ENCODE results near the gene SLC39A5. TPM values are rescaled to one million over a fixed set of nuclear protein-coding genes. Genes with fewer than 3 reads are reported as not detected.
A peak's percentile ranks its signal among the peaks of the same experiment; 100 is the strongest.

SLC39A5 gene
- polyA plus RNA-seq, 2 donors = 0.09 to 0.29 TPM

DNA sequence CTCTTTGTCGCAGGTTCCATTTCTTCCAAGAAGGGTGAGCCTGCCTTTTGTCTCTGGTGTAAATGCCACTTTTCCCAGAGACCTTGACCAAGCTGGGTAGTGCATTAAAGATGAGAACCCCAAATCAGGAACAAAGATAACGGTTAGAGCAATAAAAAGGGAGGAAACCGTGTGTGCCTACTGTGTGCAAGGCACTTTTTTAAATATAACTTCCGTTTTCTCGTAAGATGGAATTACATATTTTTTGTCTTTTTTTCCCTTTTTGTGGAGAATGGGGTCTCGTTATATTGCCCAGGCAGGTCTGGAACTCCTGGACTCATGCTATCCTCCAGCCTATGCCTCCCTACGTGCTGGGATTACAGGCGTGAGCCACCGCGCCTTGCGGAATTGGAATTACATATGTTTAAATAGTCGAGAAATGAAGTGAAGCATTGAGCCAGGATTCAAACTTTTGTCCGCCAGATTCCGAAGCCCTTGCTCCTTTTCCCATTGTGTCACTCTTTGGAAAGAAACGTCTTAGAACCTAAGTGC lies 6.2 kb upstream of the SLC39A5 start:
- H3K4me3 ChIP-seq (ENCODE audit: low read depth in 1 of 2, low read length in 2 of 2) = peak overlapping the region; percentile 59 to 71
- H3K27me3 ChIP-seq (ENCODE audit: control insufficient read depth in 1 of 2, insufficient read depth in 2 of 2, low read length in 2 of 2) = no peaks in the 10 kb centered on the region
- no peaks in the 10 kb centered on the region for H3K9me3 ChIP-seq (ENCODE audit: control insufficient read depth in 2 of 2, insufficient read depth in 1 of 2, low read depth in 1 of 2, low read length in 1 of 2)
- peaks cover 0 to 3% of the 10 kb centered on the region in 2 donors for H3K4me1 ChIP-seq (ENCODE audit: control insufficient read depth in 2 of 2, insufficient read depth in 2 of 2, low read length in 1 of 2)
- WGBS, 2 donors = 19 to 24% methylated on average over 15 of the region's 15 CpGs
- H3K27ac ChIP-seq (ENCODE audit: low read depth in 2 of 2, low read length in 1 of 2) = peak overlapping the region; percentile 66 to 92
- H3K36me3 ChIP-seq (ENCODE audit: control insufficient read depth in 2 of 2, insufficient read depth in 2 of 2, low read length in 1 of 2) = peaks cover 0 to 5% of the 10 kb centered on the region in 2 donors

DNA sequence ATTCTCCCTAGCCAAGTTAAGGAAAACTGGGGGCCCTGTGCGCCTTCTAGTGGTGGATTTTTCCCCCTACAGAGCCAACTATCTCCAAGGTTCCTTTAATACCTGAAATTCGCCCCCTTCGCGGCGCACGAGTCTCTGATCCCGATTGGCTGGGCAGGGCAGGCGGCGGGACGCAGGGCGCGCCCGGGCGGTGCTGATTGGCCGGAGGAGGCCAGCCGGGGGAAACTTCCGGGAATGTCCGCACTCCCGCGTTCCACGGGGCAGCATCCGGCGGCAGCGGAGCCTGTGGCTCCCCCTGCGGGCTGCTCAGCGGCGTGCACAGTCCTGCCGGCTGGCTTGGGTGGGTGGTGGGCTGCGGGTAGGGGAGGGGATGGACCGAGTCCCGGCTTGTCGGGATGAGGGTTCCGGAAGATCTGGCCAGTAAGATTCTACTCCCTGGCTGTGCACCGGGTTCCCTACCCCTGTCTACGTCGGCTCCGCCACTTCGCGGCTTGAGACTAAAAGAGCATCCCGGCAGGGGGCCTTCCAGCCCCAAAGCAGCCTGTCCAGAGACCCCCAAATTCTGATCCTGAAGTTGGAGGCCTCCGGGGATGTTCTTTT lies 5.6 kb upstream of the SLC39A5 start, which contains the start of gene NABP2:
TSS of gene NABP2 (plus strand) at position 241 of the 600 bp plus-strand sequence. CDS start 515 bp downstream, outside the sequence.
- Histone ChIP-seq H3K4me3 (ENCODE audit: low read depth in 1 of 2, low read length in 2 of 2) (peak within 1 kb of the TSS; percentile 59 to 71), H3K27ac (ENCODE audit: low read depth in 2 of 2, low read length in 1 of 2) (peak within 1 kb of the TSS; percentile 66 to 92), H3K36me3 (ENCODE audit: control insufficient read depth in 2 of 2, insufficient read depth in 2 of 2, low read length in 1 of 2) (peaks cover 0 to 5% of the 10 kb centered on the region in 2 donors), H3K27me3 (ENCODE audit: control insufficient read depth in 1 of 2, insufficient read depth in 2 of 2, low read length in 2 of 2) (no peaks in the 10 kb centered on the region), H3K4me1 (ENCODE audit: control insufficient read depth in 2 of 2, insufficient read depth in 2 of 2, low read length in 1 of 2) (peaks cover 0 to 3% of the 10 kb centered on the region in 2 donors), H3K9me3 (ENCODE audit: control insufficient read depth in 2 of 2, insufficient read depth in 1 of 2, low read depth in 1 of 2, low read length in 1 of 2) (no peaks in the 10 kb centered on the region)
- WGBS, 2 donors = 1% methylated on average over 37 to 41 of the region's 41 CpGs

DNA sequence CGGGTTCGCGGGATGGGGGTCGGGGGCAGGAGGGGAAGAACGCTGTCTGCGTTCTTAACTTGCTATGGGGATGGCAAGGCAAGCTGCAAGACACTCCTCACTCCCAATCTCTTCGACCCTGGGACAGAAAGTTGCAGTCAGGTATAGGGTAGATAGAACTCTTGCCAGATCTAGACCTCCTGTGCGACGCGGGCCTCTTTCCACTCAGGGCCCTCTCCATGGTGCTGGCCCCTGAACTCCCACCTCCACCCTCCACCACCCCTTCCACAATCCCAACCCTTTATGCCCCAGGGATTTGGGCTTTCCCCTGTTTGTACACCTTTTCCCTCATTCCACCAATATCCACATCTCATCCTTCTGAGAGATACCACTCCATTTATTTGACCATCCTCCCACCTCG lies 4.9 kb upstream of the SLC39A5 start:
- Histone ChIP-seq H3K27me3 (ENCODE audit: control insufficient read depth in 1 of 2, insufficient read depth in 2 of 2, low read length in 2 of 2) (no peaks in the 10 kb centered on the region), H3K36me3 (ENCODE audit: control insufficient read depth in 2 of 2, insufficient read depth in 2 of 2, low read length in 1 of 2) (peaks cover 0 to 5% of the 10 kb centered on the region in 2 donors), H3K4me1 (ENCODE audit: control insufficient read depth in 2 of 2, insufficient read depth in 2 of 2, low read length in 1 of 2) (peaks cover 0 to 3% of the 10 kb centered on the region in 2 donors), H3K27ac (ENCODE audit: low read depth in 2 of 2, low read length in 1 of 2) (peak overlapping the region in 1 of 2 donors; percentile 66), H3K4me3 (ENCODE audit: low read depth in 1 of 2, low read length in 2 of 2) (peak overlapping the region; percentile 59 to 71), H3K9me3 (ENCODE audit: control insufficient read depth in 2 of 2, insufficient read depth in 1 of 2, low read depth in 1 of 2, low read length in 1 of 2) (no peaks in the 10 kb centered on the region)
- 64 to 65% methylated on average over 11 of the region's 11 CpGs for WGBS, 2 donors

DNA sequence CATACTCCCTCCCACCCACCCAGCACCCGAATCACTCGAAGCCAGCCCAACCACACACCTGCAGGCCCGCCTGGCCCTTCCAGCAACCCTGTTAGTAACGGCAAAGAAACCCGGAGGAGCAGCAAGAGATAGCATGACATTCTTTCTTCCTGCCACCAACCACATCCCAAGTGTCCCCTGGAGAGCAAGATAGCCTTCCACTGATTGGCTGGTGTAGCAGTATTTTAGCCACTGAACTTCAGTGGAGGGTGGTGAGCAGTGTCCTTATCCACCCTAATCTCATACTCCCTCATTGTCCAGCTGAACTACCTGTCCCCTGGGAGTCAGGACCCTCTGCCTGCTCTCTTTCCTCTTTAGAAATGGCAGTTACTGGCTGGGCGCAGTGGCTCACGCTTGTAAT lies 769 bp upstream of the SLC39A5 start:
- Histone ChIP-seq H3K4me3 (ENCODE audit: low read depth in 1 of 2, low read length in 2 of 2) (no peak overlapping the region), H3K36me3 (ENCODE audit: control insufficient read depth in 2 of 2, insufficient read depth in 2 of 2, low read length in 1 of 2) (peaks cover 0 to 5% of the 10 kb centered on the region in 2 donors), H3K27me3 (ENCODE audit: control insufficient read depth in 1 of 2, insufficient read depth in 2 of 2, low read length in 2 of 2) (no peaks in the 10 kb centered on the region), H3K4me1 (ENCODE audit: control insufficient read depth in 2 of 2, insufficient read depth in 2 of 2, low read length in 1 of 2) (peaks cover 0 to 3% of the 10 kb centered on the region in 2 donors), H3K27ac (ENCODE audit: low read depth in 2 of 2, low read length in 1 of 2) (no peak overlapping the region), H3K9me3 (ENCODE audit: control insufficient read depth in 2 of 2, insufficient read depth in 1 of 2, low read depth in 1 of 2, low read length in 1 of 2) (no peaks in the 10 kb centered on the region)
- WGBS, 2 donors = 88% methylated on average over 7 of the region's 7 CpGs

DNA sequence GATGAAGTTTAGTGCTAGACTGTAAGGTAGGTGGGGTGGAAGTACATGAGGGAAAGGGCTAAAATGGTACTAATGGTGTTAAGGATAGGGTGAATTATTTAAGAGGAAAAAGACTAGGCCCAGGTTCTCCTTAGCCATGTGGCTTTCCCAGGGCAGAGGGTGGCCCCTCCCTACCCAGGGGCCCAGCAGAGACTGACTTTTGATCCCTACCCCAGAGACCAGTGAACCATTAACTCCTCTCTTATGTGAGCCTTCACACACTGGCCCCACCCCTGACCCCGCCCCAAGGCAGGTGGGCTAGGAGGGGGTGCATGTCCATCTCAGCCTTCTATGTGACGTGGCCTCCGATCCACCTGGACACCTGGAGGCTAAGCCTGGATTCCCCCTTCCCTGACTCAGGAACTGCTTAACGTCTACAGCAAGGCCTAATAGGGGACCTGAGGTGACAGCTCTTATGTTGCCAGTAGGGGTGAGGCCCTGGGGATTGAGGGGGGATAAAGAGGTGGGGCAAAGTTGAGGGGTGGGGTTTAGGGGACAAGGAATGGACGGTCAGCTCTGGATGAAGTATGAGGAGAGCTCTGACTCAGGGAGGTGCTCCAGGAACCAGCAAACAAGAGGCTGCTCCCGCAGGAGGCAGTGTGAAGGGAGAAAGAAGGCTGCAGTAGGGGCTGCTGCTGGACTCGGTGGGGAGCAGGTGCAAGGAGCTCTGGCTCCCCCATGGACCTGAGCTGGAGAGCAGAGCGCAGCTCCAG lies 757 bp downstream of the SLC39A5 start:
- Histone ChIP-seq H3K36me3 (ENCODE audit: control insufficient read depth in 2 of 2, insufficient read depth in 2 of 2, low read length in 1 of 2) (peaks cover 0 to 5% of the 10 kb centered on the region in 2 donors), H3K4me3 (ENCODE audit: low read depth in 1 of 2, low read length in 2 of 2) (no peak overlapping the region), H3K27me3 (ENCODE audit: control insufficient read depth in 1 of 2, insufficient read depth in 2 of 2, low read length in 2 of 2) (no peaks in the 10 kb centered on the region), H3K27ac (ENCODE audit: low read depth in 2 of 2, low read length in 1 of 2) (no peak overlapping the region), H3K4me1 (ENCODE audit: control insufficient read depth in 2 of 2, insufficient read depth in 2 of 2, low read length in 1 of 2) (no peaks in the 10 kb centered on the region), H3K9me3 (ENCODE audit: control insufficient read depth in 2 of 2, insufficient read depth in 1 of 2, low read depth in 1 of 2, low read length in 1 of 2) (no peaks in the 10 kb centered on the region)
- WGBS, 2 donors = 49 to 73% methylated on average over 8 of the region's 8 CpGs

DNA sequence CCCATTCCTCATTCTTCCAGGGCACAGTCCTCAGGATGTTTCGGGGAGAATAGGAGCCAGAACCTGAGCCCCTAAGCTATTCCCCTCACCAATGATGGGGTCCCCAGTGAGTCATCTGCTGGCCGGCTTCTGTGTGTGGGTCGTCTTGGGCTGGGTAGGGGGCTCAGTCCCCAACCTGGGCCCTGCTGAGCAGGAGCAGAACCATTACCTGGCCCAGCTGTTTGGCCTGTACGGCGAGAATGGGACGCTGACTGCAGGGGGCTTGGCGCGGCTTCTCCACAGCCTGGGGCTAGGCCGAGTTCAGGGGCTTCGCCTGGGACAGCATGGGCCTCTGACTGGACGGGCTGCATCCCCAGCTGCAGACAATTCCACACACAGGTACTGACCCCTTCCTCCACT lies 1.3 kb downstream of the SLC39A5 start:
- H3K4me1 ChIP-seq (ENCODE audit: control insufficient read depth in 2 of 2, insufficient read depth in 2 of 2, low read length in 1 of 2) = no peaks in the 10 kb centered on the region
- no peak overlapping the region for H3K4me3 ChIP-seq (ENCODE audit: low read depth in 1 of 2, low read length in 2 of 2)
- H3K36me3 ChIP-seq (ENCODE audit: control insufficient read depth in 2 of 2, insufficient read depth in 2 of 2, low read length in 1 of 2) = peaks cover 0 to 4% of the 10 kb centered on the region in 2 donors
- H3K27ac ChIP-seq (ENCODE audit: low read depth in 2 of 2, low read length in 1 of 2) = no peak overlapping the region
- 80 to 87% methylated on average over 11 of the region's 11 CpGs for WGBS, 2 donors
- no peaks in the 10 kb centered on the region for H3K9me3 ChIP-seq (ENCODE audit: control insufficient read depth in 2 of 2, insufficient read depth in 1 of 2, low read depth in 1 of 2, low read length in 1 of 2)
- no peaks in the 10 kb centered on the region for H3K27me3 ChIP-seq (ENCODE audit: control insufficient read depth in 1 of 2, insufficient read depth in 2 of 2, low read length in 2 of 2)

DNA sequence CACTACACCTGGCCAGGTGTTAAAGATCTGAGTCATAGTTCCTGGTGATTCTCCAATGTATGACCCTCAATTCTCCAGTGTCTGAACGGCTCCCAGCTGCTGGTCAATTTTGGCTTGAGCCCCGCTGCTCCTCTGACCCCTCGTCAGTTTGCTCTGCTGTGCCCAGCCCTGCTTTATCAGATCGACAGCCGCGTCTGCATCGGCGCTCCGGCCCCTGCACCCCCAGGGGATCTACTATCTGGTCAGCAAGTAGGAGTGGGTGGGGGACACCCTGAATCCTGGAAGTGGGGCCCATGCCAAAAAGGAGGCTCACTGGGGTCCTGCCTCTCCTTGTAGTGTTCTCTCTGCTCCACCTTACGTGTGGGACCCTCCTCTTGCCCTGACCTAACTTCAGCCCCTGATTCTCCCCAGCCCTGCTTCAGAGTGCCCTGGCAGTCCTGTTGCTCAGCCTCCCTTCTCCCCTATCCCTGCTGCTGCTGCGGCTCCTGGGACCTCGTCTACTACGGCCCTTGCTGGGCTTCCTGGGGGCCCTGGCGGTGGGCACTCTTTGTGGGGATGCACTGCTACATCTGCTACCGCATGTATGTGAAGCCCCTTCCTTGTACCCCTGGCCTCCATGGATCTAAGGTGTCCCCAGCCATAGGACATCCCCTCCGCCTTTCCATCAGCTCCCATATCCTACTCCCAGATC lies 5.0 kb downstream of the SLC39A5 start:
- 67 to 77% methylated on average over 16 of the region's 16 CpGs for WGBS, 2 donors
- Histone ChIP-seq H3K4me3 (ENCODE audit: low read depth in 1 of 2, low read length in 2 of 2) (no peak overlapping the region), H3K36me3 (ENCODE audit: control insufficient read depth in 2 of 2, insufficient read depth in 2 of 2, low read length in 1 of 2) (peaks cover 7 to 10% of the 10 kb centered on the region in 2 donors)

DNA sequence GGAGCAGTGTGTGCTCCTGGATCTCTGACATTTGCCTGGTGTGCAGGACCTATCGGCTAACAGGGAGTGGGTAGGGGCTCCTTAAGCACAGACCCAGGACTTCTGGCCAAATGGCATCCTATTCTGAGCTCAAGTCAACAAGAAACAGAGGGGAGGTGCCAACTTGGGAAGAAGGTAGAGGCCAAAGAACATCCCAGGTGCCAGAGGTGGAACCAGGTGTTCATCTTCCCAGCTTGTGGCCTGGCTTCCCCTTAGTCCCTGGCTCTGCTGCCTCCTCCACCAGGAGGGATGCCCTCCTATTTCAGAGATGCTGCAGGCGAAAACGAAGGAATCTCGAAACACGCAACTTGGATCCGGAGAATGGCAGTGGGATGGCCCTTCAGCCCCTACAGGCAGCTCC lies 6.2 kb downstream of the SLC39A5 start:
- no peak overlapping the region for H3K27ac ChIP-seq (ENCODE audit: low read depth in 2 of 2, low read length in 1 of 2)
- no peaks in the 10 kb centered on the region for H3K9me3 ChIP-seq (ENCODE audit: control insufficient read depth in 2 of 2, insufficient read depth in 1 of 2, low read depth in 1 of 2, low read length in 1 of 2)
- 89 to 94% methylated on average over 6 of the region's 6 CpGs for WGBS, 2 donors
- H3K4me3 ChIP-seq (ENCODE audit: low read depth in 1 of 2, low read length in 2 of 2) = no peak overlapping the region
- peaks cover 7 to 15% of the 10 kb centered on the region in 2 donors for H3K36me3 ChIP-seq (ENCODE audit: control insufficient read depth in 2 of 2, insufficient read depth in 2 of 2, low read length in 1 of 2)
- no peaks in the 10 kb centered on the region for H3K27me3 ChIP-seq (ENCODE audit: control insufficient read depth in 1 of 2, insufficient read depth in 2 of 2, low read length in 2 of 2)
- no peaks in the 10 kb centered on the region for H3K4me1 ChIP-seq (ENCODE audit: control insufficient read depth in 2 of 2, insufficient read depth in 2 of 2, low read length in 1 of 2)

More for the DNA sequence above, 5.0 kb downstream of the SLC39A5 start:
- Histone ChIP-seq H3K27me3 (ENCODE audit: control insufficient read depth in 1 of 2, insufficient read depth in 2 of 2, low read length in 2 of 2) (no peaks in the 10 kb centered on the region), H3K27ac (ENCODE audit: low read depth in 2 of 2, low read length in 1 of 2) (no peak overlapping the region), H3K4me1 (ENCODE audit: control insufficient read depth in 2 of 2, insufficient read depth in 2 of 2, low read length in 1 of 2) (no peaks in the 10 kb centered on the region), H3K9me3 (ENCODE audit: control insufficient read depth in 2 of 2, insufficient read depth in 1 of 2, low read depth in 1 of 2, low read length in 1 of 2) (no peaks in the 10 kb centered on the region)

DNA sequence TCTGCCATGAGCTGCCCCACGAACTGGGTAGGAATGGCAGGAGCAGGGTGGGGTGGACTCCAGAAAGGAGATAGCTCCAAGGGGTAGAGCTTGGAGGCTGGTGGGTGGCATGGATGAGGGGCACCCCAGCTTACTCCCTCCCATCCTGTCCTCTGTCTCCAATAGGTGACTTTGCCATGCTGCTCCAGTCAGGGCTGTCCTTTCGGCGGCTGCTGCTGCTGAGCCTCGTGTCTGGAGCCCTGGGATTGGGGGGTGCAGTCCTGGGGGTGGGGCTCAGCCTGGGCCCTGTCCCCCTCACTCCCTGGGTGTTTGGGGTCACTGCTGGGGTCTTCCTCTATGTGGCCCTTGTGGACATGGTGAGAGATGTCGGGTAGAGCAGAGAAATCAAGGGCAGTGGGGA lies 7.1 kb downstream of the SLC39A5 start:
- Histone ChIP-seq H3K4me3 (ENCODE audit: low read depth in 1 of 2, low read length in 2 of 2) (no peak overlapping the region), H3K27ac (ENCODE audit: low read depth in 2 of 2, low read length in 1 of 2) (no peak overlapping the region), H3K27me3 (ENCODE audit: control insufficient read depth in 1 of 2, insufficient read depth in 2 of 2, low read length in 2 of 2) (no peaks in the 10 kb centered on the region), H3K36me3 (ENCODE audit: control insufficient read depth in 2 of 2, insufficient read depth in 2 of 2, low read length in 1 of 2) (peaks cover 12 to 21% of the 10 kb centered on the region in 2 donors), H3K4me1 (ENCODE audit: control insufficient read depth in 2 of 2, insufficient read depth in 2 of 2, low read length in 1 of 2) (no peaks in the 10 kb centered on the region), H3K9me3 (ENCODE audit: control insufficient read depth in 2 of 2, insufficient read depth in 1 of 2, low read depth in 1 of 2, low read length in 1 of 2) (no peaks in the 10 kb centered on the region)
- 63 to 67% methylated on average over 5 of the region's 5 CpGs for WGBS, 2 donors
